ENCODE results near the gene ZNF492. TPM values are rescaled to one million over a fixed set of nuclear protein-coding genes. Genes with fewer than 3 reads are reported as not detected.

Gene ZNF492
- total and polyA plus RNA-seq, 2 experiments from 2014 or later, result 0.20 to 0.65 TPM

- 35 to 40% methylated on average over 10 to 12 of the region's 12 CpGs for WGBS, 2 experiments (ENCODE audit: low coverage in 1 of 2, low lambda C conversion rate in 2 of 2, missing lambda C conversion rate in 2 of 2)
These were observed 32.1 kb upstream of the ZNF492 start for GRCh38 chr19:22601906-22602630.

GRCh38 chr19:22602631-22603272, 31.4 kb upstream of the ZNF492 start:
- Histone ChIP-seq H3K4me2 (ENCODE audit: unreplicated experiment) (no peak overlapping the region), H3K4me3 (no peak overlapping the region), H3K9me3 (ENCODE audit: low read depth) (no peaks in the 10 kb centered on the region), H2AFZ (no peak overlapping the region), H3K9ac (no peak overlapping the region), H3K36me3 (ENCODE audit: low read depth) (no peaks in the 10 kb centered on the region), H4K20me1 (ENCODE audit: insufficient read depth) (no peaks in the 10 kb centered on the region), H3F3A (ENCODE audit: insufficient read depth) (no peaks in the 10 kb centered on the region), H3K27me3 (replicated peaks; ENCODE audit: insufficient read depth) (no peaks in the 10 kb centered on the region), H3K27ac (no peak overlapping the region), H3K9me2 (ENCODE audit: insufficient read depth) (no peaks in the 10 kb centered on the region), H3K4me1 (ENCODE audit: insufficient read depth) (no peaks in the 10 kb centered on the region), H3K79me2 (ENCODE audit: insufficient read depth) (no peaks in the 10 kb centered on the region)
- TF ChIP-seq EZH2phosphoT487 (IDR thresholded peaks at IDR 0.05; ENCODE audit: insufficient read depth, low read depth), result no peak
- TF ChIP-seq EZH2 (IDR thresholded peaks at IDR 0.05; ENCODE audit: insufficient read depth, poor library complexity, severe bottlenecking), result no peak
- in situ Hi-C loops (cut with MboI), result no loop called here
- DNase-seq, result no peak
- WGBS, 2 experiments (ENCODE audit: low coverage in 1 of 2, low lambda C conversion rate in 2 of 2, missing lambda C conversion rate in 2 of 2), result 48 to 51% methylated on average over 15 to 19 of the region's 19 CpGs

More at GRCh38 chr19:22601906-22602630, 32.1 kb upstream of the ZNF492 start:
- H3K36me3 ChIP-seq (ENCODE audit: low read depth), result no peaks in the 10 kb centered on the region
- H3K79me2 ChIP-seq (ENCODE audit: insufficient read depth), result no peaks in the 10 kb centered on the region
- no peaks in the 10 kb centered on the region for H3K9me3 ChIP-seq (ENCODE audit: low read depth)
- DNase-seq, result no peak
- no peaks in the 10 kb centered on the region for H3K9me2 ChIP-seq (ENCODE audit: insufficient read depth)
- no peak overlapping the region for H3K4me2 ChIP-seq (ENCODE audit: unreplicated experiment)
- no peak overlapping the region for H3K9ac ChIP-seq
- H3K4me3 ChIP-seq, result no peak overlapping the region
- H3K27me3 ChIP-seq (replicated peaks; ENCODE audit: insufficient read depth), result no peaks in the 10 kb centered on the region
- no peaks in the 10 kb centered on the region for H4K20me1 ChIP-seq (ENCODE audit: insufficient read depth)
- TF ChIP-seq EZH2phosphoT487 (IDR thresholded peaks at IDR 0.05; ENCODE audit: insufficient read depth, low read depth) (no peak), EZH2 (IDR thresholded peaks at IDR 0.05; ENCODE audit: insufficient read depth, poor library complexity, severe bottlenecking) (no peak)
- H3K27ac ChIP-seq, result no peak overlapping the region
- H3F3A ChIP-seq (ENCODE audit: insufficient read depth), result no peaks in the 10 kb centered on the region
- in situ Hi-C loops (cut with MboI), result no loop called here
- H2AFZ ChIP-seq, result no peak overlapping the region
- no peaks in the 10 kb centered on the region for H3K4me1 ChIP-seq (ENCODE audit: insufficient read depth)

GRCh38 chr19:22603518-22604440, 30.3 kb upstream of the ZNF492 start:
- WGBS, 2 experiments (ENCODE audit: low coverage in 1 of 2, low lambda C conversion rate in 2 of 2, missing lambda C conversion rate in 2 of 2), result 43 to 48% methylated on average over 14 of the region's 14 CpGs
- no peak for TF ChIP-seq EZH2 (IDR thresholded peaks at IDR 0.05; ENCODE audit: insufficient read depth, poor library complexity, severe bottlenecking)
- Histone ChIP-seq H3F3A (ENCODE audit: insufficient read depth) (no peaks in the 10 kb centered on the region), H3K4me1 (ENCODE audit: insufficient read depth) (no peaks in the 10 kb centered on the region), H3K27me3 (replicated peaks; ENCODE audit: insufficient read depth) (no peaks in the 10 kb centered on the region), H3K9ac (no peak overlapping the region), H2AFZ (no peak overlapping the region), H3K79me2 (ENCODE audit: insufficient read depth) (no peaks in the 10 kb centered on the region), H3K9me2 (ENCODE audit: insufficient read depth) (no peaks in the 10 kb centered on the region), H3K9me3 (ENCODE audit: low read depth) (no peaks in the 10 kb centered on the region), H4K20me1 (ENCODE audit: insufficient read depth) (no peaks in the 10 kb centered on the region), H3K36me3 (ENCODE audit: low read depth) (no peaks in the 10 kb centered on the region), H3K27ac (no peak overlapping the region), H3K4me2 (ENCODE audit: unreplicated experiment) (no peak overlapping the region), H3K4me3 (no peak overlapping the region)
- DNase-seq, result no peak
- in situ Hi-C loops (cut with MboI), result no loop called here

GRCh38 chr19:22604571-22605274, 29.4 kb upstream of the ZNF492 start:
- no peak overlapping the region for H3K4me3 ChIP-seq
- no peaks in the 10 kb centered on the region for H3K36me3 ChIP-seq (ENCODE audit: low read depth)
- no peaks in the 10 kb centered on the region for H4K20me1 ChIP-seq (ENCODE audit: insufficient read depth)
- H3K4me1 ChIP-seq (ENCODE audit: insufficient read depth), result no peaks in the 10 kb centered on the region
- TF ChIP-seq EZH2phosphoT487 (IDR thresholded peaks at IDR 0.05; ENCODE audit: insufficient read depth, low read depth) (no peak), EZH2 (IDR thresholded peaks at IDR 0.05; ENCODE audit: insufficient read depth, poor library complexity, severe bottlenecking) (no peak)
- H3F3A ChIP-seq (ENCODE audit: insufficient read depth), result no peaks in the 10 kb centered on the region
- no peak overlapping the region for H3K27ac ChIP-seq
- H3K9me3 ChIP-seq (ENCODE audit: low read depth), result no peaks in the 10 kb centered on the region
- in situ Hi-C loops (cut with MboI), result no loop called here
- WGBS, 2 experiments (ENCODE audit: low coverage in 1 of 2, low lambda C conversion rate in 2 of 2, missing lambda C conversion rate in 2 of 2), result 36 to 40% methylated on average over 10 of the region's 10 CpGs
- no peak overlapping the region for H3K4me2 ChIP-seq (ENCODE audit: unreplicated experiment)
- H2AFZ ChIP-seq, result no peak overlapping the region
- no peak for DNase-seq
- H3K27me3 ChIP-seq (replicated peaks; ENCODE audit: insufficient read depth), result no peaks in the 10 kb centered on the region
- no peaks in the 10 kb centered on the region for H3K79me2 ChIP-seq (ENCODE audit: insufficient read depth)
- H3K9ac ChIP-seq, result no peak overlapping the region
- no peaks in the 10 kb centered on the region for H3K9me2 ChIP-seq (ENCODE audit: insufficient read depth)

Data from GM23248 (cell line).